Skin epidermis (tissue), 12 donors: ENCODE data around the gene NUP188.
"Not testable (repeated sequence)": the region's sequence is repeated elsewhere in the genome, so short reads cannot be mapped to it uniquely, and the experiment has no call there.

Experiments
- H3K27ac ChIP-seq, 21 experiments: fragments of 200-600 bp; sonication (generic) in 11 of 21; one replicate each; pipeline ENCODE4 v1.5.0; 2020; ENCODE audit warnings: mild to moderate bottlenecking in 3 of 21, inconsistent platforms in 2 of 21, moderate library complexity in 2 of 21
- H3K4me3 ChIP-seq, 7 experiments: fragments of 200-600 bp; sonication (generic) in 2 of 7; one replicate each; pipeline ENCODE4 v1.5.0; 2020; ENCODE audit warnings: inconsistent platforms in 2 of 7, mild to moderate bottlenecking in 2 of 7, moderate library complexity in 1 of 7

The NUP188 gene

GRCh38 chr9:128999581-129000206, 52.2 kb downstream of the NUP188 start:
- Histone ChIP-seq H3K27ac (no peak overlapping the region), H3K4me3 (no peak overlapping the region)

- H3K4me3 ChIP-seq, result no peak overlapping the region
- no peak overlapping the region for H3K27ac ChIP-seq
Measured at GRCh38 chr9:129001504-129002325, 54.2 kb downstream of the NUP188 start.

GRCh38 chr9:129002992-129003391, 55.5 kb downstream of the NUP188 start:
- no peak overlapping the region for H3K4me3 ChIP-seq
- no peak overlapping the region for H3K27ac ChIP-seq

- H3K4me3 ChIP-seq, H3K27ac ChIP-seq: not testable (repeated sequence)
Measured at GRCh38 chr9:129004173-129004572, 56.7 kb downstream of the NUP188 start.

- no peak overlapping the region for H3K27ac ChIP-seq
Measured at GRCh38 chr9:129005336-129005997, 58.0 kb downstream of the NUP188 start.

GRCh38 chr9:129006328-129007034, 59.0 kb downstream of the NUP188 start:
- H3K27ac ChIP-seq, result peak overlapping the region in 2 of 21 experiments; percentile 31 to 34
- H3K4me3 ChIP-seq, result no peak overlapping the region

More at GRCh38 chr9:129005336-129005997, 58.0 kb downstream of the NUP188 start:
- H3K4me3 ChIP-seq, result no peak overlapping the region

GRCh38 chr9:129007035-129007765, 59.7 kb downstream of the NUP188 start:
- H3K27ac ChIP-seq, result peak overlapping the region in 1 of 21 experiments; percentile 34

GRCh38 chr9:129007766-129008468, 60.4 kb downstream of the NUP188 start:
- Histone ChIP-seq H3K4me3 (no peak overlapping the region), H3K27ac (no peak overlapping the region)

More at GRCh38 chr9:129007035-129007765, 59.7 kb downstream of the NUP188 start:
- H3K4me3 ChIP-seq, result no peak overlapping the region

GRCh38 chr9:129008469-129008965, 61.0 kb downstream of the NUP188 start:
- Histone ChIP-seq H3K4me3 (no peak overlapping the region), H3K27ac (no peak overlapping the region)

GRCh38 chr9:129008986-129009583, 61.6 kb downstream of the NUP188 start:
- Histone ChIP-seq H3K4me3 (no peak overlapping the region), H3K27ac (peak overlapping the region in 1 of 21 experiments; percentile 24)

- Histone ChIP-seq H3K4me3 (no peak overlapping the region), H3K27ac (peak overlapping the region in 1 of 21 experiments; percentile 24)
Measured at GRCh38 chr9:129009584-129010141, 62.2 kb downstream of the NUP188 start.

- H3K27ac ChIP-seq, result no peak overlapping the region
- H3K4me3 ChIP-seq, result no peak overlapping the region
Measured at GRCh38 chr9:129010267-129010975, 62.9 kb downstream of the NUP188 start.

GRCh38 chr9:129011170-129011569, 63.7 kb downstream of the NUP188 start:
- Histone ChIP-seq H3K27ac (no peak overlapping the region), H3K4me3 (no peak overlapping the region)

GRCh38 chr9:129011761-129012181, 64.3 kb downstream of the NUP188 start:
- no peak overlapping the region for H3K27ac ChIP-seq
- H3K4me3 ChIP-seq, result no peak overlapping the region

GRCh38 chr9:129012343-129012742, 64.8 kb downstream of the NUP188 start:
- Histone ChIP-seq H3K4me3 (no peak overlapping the region), H3K27ac (no peak overlapping the region)

- H3K4me3 ChIP-seq, result no peak overlapping the region
- H3K27ac ChIP-seq, result no peak overlapping the region
Measured at GRCh38 chr9:129012893-129013448, 65.5 kb downstream of the NUP188 start.

- Histone ChIP-seq H3K27ac (no peak overlapping the region), H3K4me3 (no peak overlapping the region)
Measured at GRCh38 chr9:129013674-129014073, 66.2 kb downstream of the NUP188 start.
